Activated B cell treated with CpG ODN at 0.5 μM for 24 hours (primary cell): Measurements from ENCODE around the gene ZSCAN9. TPM values are rescaled to one million over a fixed set of nuclear protein-coding genes. Genes with fewer than 3 reads are reported as not detected.
A peak's percentile ranks its signal among the peaks of the same experiment; 100 is the strongest.

ENCODE experiments used
- ATAC-seq: fragments of 200-7000 bp; cut with Tn5 transposase; one replicate; pipeline ENCODE4 v1.10.0; 2021; ENCODE audit warnings: low read depth, mild to moderate bottlenecking, moderate library complexity
- CTCF ChIA-PET: fragments of 350-600 bp; sonication (Branson Sonifier 250); formaldehyde crosslinking; loops from one replicate; lab custom pipeline; 2021; ENCODE audit warnings: antibody characterized with exemption; lab: Charles Lee
- POLR2A ChIA-PET: fragments of 350-600 bp; sonication (Branson Sonifier 250); formaldehyde crosslinking; loops from one replicate; lab custom pipeline; 2021; ENCODE audit warnings: antibody characterized with exemption; lab: Charles Lee
- DNase-seq: peaks from one replicate; pipeline ENCODE4 v3.0.0; 2022
- H3K27ac Mint-ChIP-seq: one replicate; pipeline ENCODE4 v1.8.0; 2020; ENCODE audit warnings: mixed read lengths
- H3K27me3 Mint-ChIP-seq: one replicate; pipeline ENCODE4 v1.8.0; 2021; ENCODE audit warnings: mixed read lengths
- H3K36me3 Mint-ChIP-seq: one replicate; pipeline ENCODE4 v1.8.0; 2021; ENCODE audit warnings: low read depth, mixed read lengths
- H3K4me1 Mint-ChIP-seq: one replicate; pipeline ENCODE4 v1.8.0; 2021; ENCODE audit warnings: mixed read lengths
- H3K4me3 Mint-ChIP-seq: one replicate; pipeline ENCODE4 v1.8.0; 2020; ENCODE audit warnings: mild to moderate bottlenecking, mixed read lengths
- H3K9me3 Mint-ChIP-seq: one replicate; pipeline ENCODE4 v1.8.0; 2020; ENCODE audit warnings: mixed read lengths
- intact Hi-C: fragments of 100-400 bp; cut with micrococcal nuclease; formaldehyde crosslinking; loops from one replicate; pipeline ENCODE4 v1.15.1; 2024
- total RNA-seq: library from RNA; stranded (reverse); gene quantifications from 2 replicates; pipeline ENCODE4 v1.2.3, GENCODE V29; 2022
- TF ChIP-seq, protein P1 (sequence below): fragments of 200-600 bp; IDR thresholded peaks from one replicate; pipeline ENCODE4 v1.8.0; 2022; ENCODE audit warnings: antibody characterized with exemption, mild to moderate bottlenecking

The ZSCAN9 gene
- total RNA-seq, 1 donor from 2014 or later: 30.3 TPM

DNA sequence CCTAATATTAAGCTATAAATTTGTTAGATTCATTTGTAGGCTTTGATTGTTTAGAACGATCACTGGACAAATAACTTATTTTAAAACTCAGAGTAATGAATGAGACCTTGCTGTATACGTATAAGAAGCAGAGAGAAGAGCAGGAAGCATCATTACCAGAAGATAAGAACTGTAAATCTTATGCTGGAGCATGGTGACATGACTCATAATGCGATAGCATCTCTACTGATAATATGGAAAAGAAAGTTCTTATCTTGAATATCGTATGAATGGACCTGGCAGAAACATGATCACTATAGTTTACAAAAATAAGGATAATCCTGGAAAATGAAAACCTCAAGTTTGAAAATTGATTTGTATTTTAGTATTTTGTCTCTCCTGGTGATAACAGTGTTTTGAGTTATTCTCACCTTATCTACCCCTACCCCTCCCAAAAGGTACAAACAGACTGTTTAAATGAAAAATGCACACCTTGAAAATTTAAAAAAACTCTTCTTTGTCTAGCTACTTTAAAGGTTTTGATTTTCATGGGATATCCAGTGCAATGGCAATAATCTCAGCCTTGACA lies 39.8 kb downstream of the ZSCAN9 start:
- Mint-ChIP-seq H3K9me3 (no peaks in the 10 kb centered on the region), H3K36me3 (no peaks in the 10 kb centered on the region), H3K4me1 (peaks cover 10% of the 10 kb centered on the region), H3K27ac (no peak overlapping the region), H3K27me3 (no peaks in the 10 kb centered on the region), H3K4me3 (no peak overlapping the region)
- TF ChIP-seq, protein P1, sequence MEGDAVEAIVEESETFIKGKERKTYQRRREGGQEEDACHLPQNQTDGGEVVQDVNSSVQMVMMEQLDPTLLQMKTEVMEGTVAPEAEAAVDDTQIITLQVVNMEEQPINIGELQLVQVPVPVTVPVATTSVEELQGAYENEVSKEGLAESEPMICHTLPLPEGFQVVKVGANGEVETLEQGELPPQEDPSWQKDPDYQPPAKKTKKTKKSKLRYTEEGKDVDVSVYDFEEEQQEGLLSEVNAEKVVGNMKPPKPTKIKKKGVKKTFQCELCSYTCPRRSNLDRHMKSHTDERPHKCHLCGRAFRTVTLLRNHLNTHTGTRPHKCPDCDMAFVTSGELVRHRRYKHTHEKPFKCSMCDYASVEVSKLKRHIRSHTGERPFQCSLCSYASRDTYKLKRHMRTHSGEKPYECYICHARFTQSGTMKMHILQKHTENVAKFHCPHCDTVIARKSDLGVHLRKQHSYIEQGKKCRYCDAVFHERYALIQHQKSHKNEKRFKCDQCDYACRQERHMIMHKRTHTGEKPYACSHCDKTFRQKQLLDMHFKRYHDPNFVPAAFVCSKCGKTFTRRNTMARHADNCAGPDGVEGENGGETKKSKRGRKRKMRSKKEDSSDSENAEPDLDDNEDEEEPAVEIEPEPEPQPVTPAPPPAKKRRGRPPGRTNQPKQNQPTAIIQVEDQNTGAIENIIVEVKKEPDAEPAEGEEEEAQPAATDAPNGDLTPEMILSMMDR: no peak
- ChIA-PET CTCF (no interaction called here), POLR2A (interaction anchor here (1.7 to 4.0 kb wide), 2 partner anchors 12 to 13 kb away, joined by 6 to 63 read pairs; partner anchors contain the start of gene ZKSCAN4)
- intact Hi-C loops: loop anchor here (5.0 to 10.0 kb wide), 5 partner anchors 48 to 360 kb away; partner anchors contain the start of genes ZNF165, ZSCAN16 and ZSCAN31
- ATAC-seq (no peak), DNase-seq (no peak)

DNA sequence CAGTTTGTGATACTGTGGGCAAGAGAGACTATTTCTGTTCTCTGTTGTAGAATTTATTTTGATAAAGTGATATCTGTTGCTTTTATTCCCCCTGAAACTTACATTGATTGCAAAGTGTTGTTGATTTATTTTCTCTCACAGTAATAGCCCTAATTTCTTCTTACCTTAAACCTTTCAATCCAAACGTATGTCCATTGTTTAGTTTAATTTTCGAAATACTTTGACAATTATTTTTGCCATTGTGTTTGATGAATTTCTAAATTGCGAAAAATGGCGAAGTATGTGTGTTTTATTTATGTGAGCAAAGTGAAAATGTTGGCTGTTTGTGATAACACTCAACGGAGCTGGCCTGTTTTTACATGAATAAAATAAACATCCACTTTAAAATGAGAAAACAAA lies 41.5 kb downstream of the ZSCAN9 start:
- no peak overlapping the region for H3K27ac Mint-ChIP-seq
- TF ChIP-seq, protein P1: no peak
- ChIA-PET POLR2A (interaction anchor here (0.6 to 4.0 kb wide), 18 partner anchors 14 to 1792 kb away, joined by 3 to 63 read pairs (median 8); partner anchors contain the start of genes PGBD1, ZKSCAN3, ZKSCAN4 and ZKSCAN8), CTCF (interaction anchor here (1.2 to 2.6 kb wide), 4 partner anchors 14 to 125 kb away, joined by 3 to 13 read pairs (median 7); partner anchors contain the start of genes ZKSCAN3, ZKSCAN4 and ZKSCAN8)
- H3K4me1 Mint-ChIP-seq: peaks cover 10% of the 10 kb centered on the region
- H3K9me3 Mint-ChIP-seq: no peaks in the 10 kb centered on the region
- H3K4me3 Mint-ChIP-seq: no peak overlapping the region
- DNase-seq (no peak), ATAC-seq (peak; percentile 4)
- peaks cover 5% of the 10 kb centered on the region for H3K36me3 Mint-ChIP-seq
- intact Hi-C loops: loop anchor here (5.0 to 10.0 kb wide), 5 partner anchors 49 to 362 kb away; partner anchors contain the start of genes ZNF165, ZSCAN16 and ZSCAN31
- H3K27me3 Mint-ChIP-seq: no peaks in the 10 kb centered on the region

DNA sequence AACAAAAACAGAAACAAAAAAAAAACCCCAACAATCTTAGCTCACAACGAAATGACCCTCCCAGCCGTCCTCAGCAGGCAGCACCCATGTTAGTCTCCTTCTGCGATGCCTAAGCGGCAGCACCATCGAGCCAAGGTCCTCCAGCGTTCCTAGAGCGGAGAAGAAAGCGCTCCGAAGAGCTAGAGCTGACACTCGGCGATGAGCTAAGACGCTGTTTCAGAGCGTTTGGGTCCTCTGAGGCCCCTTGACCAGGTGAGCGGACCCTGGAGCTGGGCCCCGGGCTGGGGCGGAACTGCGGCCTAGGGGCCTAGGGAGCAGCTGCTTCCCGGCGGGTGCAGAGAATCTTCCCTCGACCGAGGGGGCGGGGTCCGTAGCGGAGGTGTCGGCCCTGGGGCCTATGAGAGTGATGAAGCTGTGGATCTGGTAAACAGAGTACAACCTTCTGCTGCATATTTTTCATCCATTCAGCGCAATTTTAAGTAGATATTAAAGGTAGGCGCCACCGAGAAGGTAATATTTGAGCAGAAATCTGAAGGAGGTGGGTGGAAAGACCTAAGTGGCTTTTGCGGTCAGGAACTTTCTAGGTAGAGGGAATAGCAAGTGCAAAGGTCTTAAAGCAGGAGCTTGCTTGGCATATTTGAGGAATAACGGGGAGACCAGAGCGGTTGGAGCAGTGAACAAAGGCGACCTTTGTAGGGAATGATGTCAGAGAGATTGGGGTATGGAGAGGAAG lies 42.1 kb downstream of the ZSCAN9 start, which contains the start of gene ZSCAN26:
ZSCAN26 (plus strand) TSS at position 182 of the 733 bp plus-strand sequence. CDS start 4,777 bp downstream, outside the sequence.
- peak; percentile 96 for ATAC-seq
- CTCF ChIA-PET: interaction anchor here (1.2 to 2.6 kb wide), 6 partner anchors 13 to 162 kb away, joined by 3 to 13 read pairs (median 6); partner anchors contain the start of genes ZKSCAN3, ZKSCAN4 and ZKSCAN8
- H3K27me3 Mint-ChIP-seq: no peaks in the 10 kb centered on the region
- intact Hi-C loops: loop anchor here (1.0 to 10.0 kb wide), 11 partner anchors 8 to 362 kb away; partner anchors contain the start of genes NKAPL, PGBD1, ZKSCAN3 and ZKSCAN4
- peaks cover 10% of the 10 kb centered on the region for H3K4me1 Mint-ChIP-seq
- DNase-seq: peak; percentile 77
- POLR2A ChIA-PET: interaction anchor here (0.6 to 4.0 kb wide), 26 partner anchors 9 to 1793 kb away, joined by 3 to 63 read pairs (median 6); partner anchors contain the start of genes NKAPL, PGBD1, ZKSCAN3 and ZKSCAN4
- no peaks in the 10 kb centered on the region for H3K9me3 Mint-ChIP-seq
- TF ChIP-seq, protein P1: no peak
- peaks cover 11% of the 10 kb centered on the region for H3K36me3 Mint-ChIP-seq
- H3K4me3 Mint-ChIP-seq: no peak within 1 kb of the TSS
- H3K27ac Mint-ChIP-seq: peak within 1 kb of the TSS; percentile 46

DNA sequence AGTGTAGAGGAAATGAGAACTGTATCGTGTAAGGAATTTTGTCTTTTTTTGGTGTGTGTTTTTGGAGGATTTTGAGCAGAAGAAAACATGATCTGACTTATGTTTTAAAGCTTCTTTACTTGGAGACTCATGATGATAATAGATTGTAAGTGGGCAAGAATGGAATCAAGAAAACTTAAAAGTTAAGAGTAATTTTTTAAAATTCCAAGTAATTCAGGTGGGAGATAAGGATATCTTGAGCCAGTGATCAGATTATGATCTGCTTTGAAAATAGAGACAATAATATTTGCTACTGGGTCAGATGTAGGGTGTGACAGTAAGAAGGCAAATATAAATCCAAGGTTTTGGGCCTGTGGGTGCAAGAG lies 42.6 kb downstream of the ZSCAN9 start:
- Mint-ChIP-seq H3K4me3 (no peak overlapping the region), H3K9me3 (no peaks in the 10 kb centered on the region), H3K27ac (no peak overlapping the region), H3K36me3 (peaks cover 16% of the 10 kb centered on the region), H3K27me3 (no peaks in the 10 kb centered on the region), H3K4me1 (peaks cover 10% of the 10 kb centered on the region)
- ATAC-seq (no peak), DNase-seq (no peak)
- TF ChIP-seq, protein P1: no peak
- ChIA-PET POLR2A (interaction anchor here (0.6 to 4.0 kb wide), 21 partner anchors 9 to 1121 kb away, joined by 3 to 63 read pairs (median 7); partner anchors contain the start of genes NKAPL, PGBD1, ZKSCAN3 and ZKSCAN4), CTCF (interaction anchor here (1.2 to 2.6 kb wide), 6 partner anchors 14 to 163 kb away, joined by 3 to 13 read pairs (median 6); partner anchors contain the start of genes ZKSCAN3, ZKSCAN4 and ZKSCAN8)
- intact Hi-C loops: loop anchor here (1.0 to 10.0 kb wide), 11 partner anchors 8 to 363 kb away; partner anchors contain the start of genes NKAPL, PGBD1, ZKSCAN3 and ZKSCAN4
